OCI-LY7 (cell line): ENCODE measurements around the gene EIF1B. TPM values are rescaled to one million over a fixed set of nuclear protein-coding genes. Genes with fewer than 3 reads are reported as not detected.
"Not testable (repeated sequence)": the region's sequence is repeated elsewhere in the genome, so short reads cannot be mapped to it uniquely, and the experiment has no call there.

Experiments
- BruUV-seq: library from RNA; stranded (reverse); fragments of 400-500 nt; replicated peaks from 2 replicates; lab custom pipeline; 2021; lab: Mats Ljungman, UMichigan
- CTCF ChIA-PET: fragments of 300-600 bp; sonication (Branson Sonifier 250); formaldehyde crosslinking; loops from one replicate; lab custom pipeline; 2022; ENCODE audit warnings: antibody characterized with exemption; ENCODE audit not compliant: unreplicated experiment; lab: Charles Lee
- POLR2A ChIA-PET: fragments of 300-600 bp; sonication (Branson Sonifier 250); formaldehyde crosslinking; loops from one replicate; lab custom pipeline; 2022; ENCODE audit warnings: antibody characterized with exemption; lab: Charles Lee
- DNase-seq: peaks from one replicate; pipeline ENCODE4 v3.0.0-alpha.2; 2015; ENCODE audit warnings: low spot score
- H2AFZ ChIP-seq: fragments of 200-600 bp; sonication (generic), shearing (Covaris generic); 2 replicates; pipeline ENCODE4 v1.6.1; 2014; ENCODE audit warnings: mild to moderate bottlenecking, antibody characterized with exemption, low read length, moderate library complexity
- H3K27ac ChIP-seq: fragments of 200-600 bp; sonication (generic); 2 replicates; pipeline ENCODE4 v1.5.1; 2014; ENCODE audit warnings: mixed run types, low read depth, mild to moderate bottlenecking, moderate library complexity, low read length, inconsistent platforms; ENCODE audit not compliant: poor library complexity, severe bottlenecking
- H3K36me3 ChIP-seq: fragments of 200-600 bp; sonication (generic); 2 replicates; pipeline ENCODE4 v1.6.1; 2014; ENCODE audit warnings: mild to moderate bottlenecking, antibody characterized with exemption, low read length, moderate library complexity, mixed read lengths; ENCODE audit not compliant: insufficient read depth
- H3K4me1 ChIP-seq: fragments of 200-600 bp; sonication (generic); 2 replicates; pipeline ENCODE4 v1.5.1; 2014; ENCODE audit warnings: mild to moderate bottlenecking, low read length; ENCODE audit not compliant: insufficient read depth, poor library complexity, severe bottlenecking
- H3K4me2 ChIP-seq: fragments of 200-600 bp; sonication (generic); 2 replicates; pipeline ENCODE4 v1.6.1; 2014; ENCODE audit warnings: mild to moderate bottlenecking, low read length
- H3K4me3 ChIP-seq: fragments of 200-600 bp; sonication (generic); 2 replicates; pipeline ENCODE4 v1.5.1; 2014; ENCODE audit warnings: mild to moderate bottlenecking, low read depth, low read length; ENCODE audit not compliant: poor library complexity, severe bottlenecking
- H3K79me2 ChIP-seq: fragments of 200-600 bp; sonication (generic); 2 replicates; pipeline ENCODE4 v1.6.1; 2016; ENCODE audit warnings: low read depth, mild to moderate bottlenecking, low read length, moderate library complexity, mixed read lengths; ENCODE audit not compliant: insufficient read depth
- H3K9me2 ChIP-seq: fragments of 200-600 bp; sonication (generic); 2 replicates; pipeline ENCODE4 v1.6.1; 2016; ENCODE audit warnings: mild to moderate bottlenecking, low read length, mixed read lengths; ENCODE audit not compliant: insufficient read depth
- H3K9me3 ChIP-seq: fragments of 200-600 bp; sonication (generic); 2 replicates; pipeline ENCODE4 v1.6.1; 2014; ENCODE audit warnings: mild to moderate bottlenecking, mixed run types, low read length, mixed read lengths
- H4K20me1 ChIP-seq: fragments of 200-600 bp; sonication (generic); 2 replicates; pipeline ENCODE4 v1.6.1; 2014; ENCODE audit warnings: mild to moderate bottlenecking, antibody characterized with exemption, low read length, moderate library complexity, mixed read lengths; ENCODE audit not compliant: insufficient read depth
- CTCF ChIP-seq: fragments of 200-600 bp; sonication (generic); conservative IDR thresholded peaks from 2 replicates; pipeline ENCODE4 v1.5.1; 2014; ENCODE audit warnings: mild to moderate bottlenecking, antibody characterized with exemption, low read length, moderate library complexity, mixed read lengths
- EZH2phosphoT487 ChIP-seq: fragments of 200-600 bp; sonication (generic); IDR thresholded peaks from 2 replicates; pipeline ENCODE4 v1.6.1; 2018; ENCODE audit warnings: low read depth, borderline replicate concordance, mild to moderate bottlenecking, mixed run types, antibody characterized with exemption, low read length, moderate library complexity, mixed read lengths
- intact Hi-C: fragments of 100-400 bp; cut with micrococcal nuclease; formaldehyde crosslinking; loops from one replicate; pipeline ENCODE4 v1.10.0; 2022; ENCODE audit not compliant: unreplicated experiment
- total RNA-seq, 2 experiments: library from RNA; depleted of rRNA in 1 of 2; stranded (reverse); fragments of >200 nt in 1 of 2; shearing (Covaris generic) in 1 of 2; gene quantifications; 2 replicates each; pipeline ENCODE4 v1.2.3, GENCODE V29; 2014 to 2022

Gene EIF1B
- total RNA-seq, 2 experiments from 2014 or later = 14.5 to 65.0 TPM

- H3K9me3 ChIP-seq = no peaks in the 10 kb centered on the region
- H3K4me2 ChIP-seq = no peak overlapping the region
- H3K9me2 ChIP-seq = no peaks in the 10 kb centered on the region
- ChIA-PET CTCF (no interaction called here), POLR2A (interaction anchor here (0.7 kb wide), 1 partner anchor 13 kb away, joined by 3 read pairs; no protein-coding TSS in a partner anchor)
- H3K79me2 ChIP-seq = no peaks in the 10 kb centered on the region
- H3K4me1 ChIP-seq = no peaks in the 10 kb centered on the region
- TF ChIP-seq EZH2phosphoT487 = no peak
- no peak overlapping the region for H3K27ac ChIP-seq
- no peak overlapping the region for H3K4me3 ChIP-seq
- H2AFZ ChIP-seq = no peak overlapping the region
- no TSS peak for BruUV-seq
- H3K36me3 ChIP-seq = no peaks in the 10 kb centered on the region
- H4K20me1 ChIP-seq = no peaks in the 10 kb centered on the region
- intact Hi-C loops = no loop called here
- DNase-seq = no peak
These were observed 40.5 kb upstream of the EIF1B start for GRCh38 chr3:40268802-40269524.

- H3K9me3 ChIP-seq = no peaks in the 10 kb centered on the region
- H4K20me1 ChIP-seq = no peaks in the 10 kb centered on the region
- no peaks in the 10 kb centered on the region for H3K4me1 ChIP-seq
- TF ChIP-seq EZH2phosphoT487 (no peak), CTCF (no peak)
- no peaks in the 10 kb centered on the region for H3K9me2 ChIP-seq
- H3K36me3 ChIP-seq = no peaks in the 10 kb centered on the region
- H3K79me2 ChIP-seq = no peaks in the 10 kb centered on the region
- no peak overlapping the region for H3K27ac ChIP-seq
- H2AFZ ChIP-seq = no peak overlapping the region
- no TSS peak for BruUV-seq
- DNase-seq = no peak
- H3K4me2 ChIP-seq = no peak overlapping the region
- intact Hi-C loops = no loop called here
- ChIA-PET CTCF (no interaction called here), POLR2A (interaction anchor here (1.1 kb wide), 1 partner anchor 29 kb away, joined by 3 read pairs; no protein-coding TSS in a partner anchor)
- H3K4me3 ChIP-seq = no peak overlapping the region
These were observed 30.7 kb upstream of the EIF1B start for GRCh38 chr3:40278791-40279190.

- Histone ChIP-seq H2AFZ (no peak overlapping the region), H3K36me3 (no peaks in the 10 kb centered on the region), H3K9me3 (no peaks in the 10 kb centered on the region), H3K9me2 (no peaks in the 10 kb centered on the region), H3K4me1 (no peaks in the 10 kb centered on the region), H3K4me2 (no peak overlapping the region), H3K4me3 (no peak overlapping the region), H3K27ac (no peak overlapping the region), H3K79me2 (no peaks in the 10 kb centered on the region), H4K20me1 (no peaks in the 10 kb centered on the region)
- ChIA-PET POLR2A (interaction anchor here (1.0 kb wide), 1 partner anchor 13 kb away, joined by 3 read pairs; no protein-coding TSS in a partner anchor), CTCF (no interaction called here)
- no TSS peak for BruUV-seq
- TF ChIP-seq EZH2phosphoT487 = no peak
- TF ChIP-seq CTCF = no peak
- DNase-seq = no peak
- intact Hi-C loops = no loop called here
These were observed 27.5 kb upstream of the EIF1B start for GRCh38 chr3:40281995-40282394.

- H3K9me3 ChIP-seq, CTCF ChIA-PET, BruUV-seq, H3K27ac ChIP-seq, H3K4me2 ChIP-seq, DNase-seq, intact Hi-C loops, H3K9me2 ChIP-seq, H3K36me3 ChIP-seq, H2AFZ ChIP-seq, H3K4me1 ChIP-seq, H4K20me1 ChIP-seq, H3K79me2 ChIP-seq, H3K4me3 ChIP-seq, POLR2A ChIA-PET: not testable (repeated sequence)
These were observed 26.4 kb upstream of the EIF1B start for GRCh38 chr3:40283057-40283456.
